Stimulated activated CD4-positive, alpha-beta T cell treated with anti-CD3 and anti-CD28 coated beads, Interleukin-2, amount 100 ng/mL, for 4 hours (primary cell): ENCODE data around the gene CD151.

ENCODE experiments used
- DNase-seq: peaks from one replicate; pipeline ENCODE4 v3.0.0-alpha.2; 2020; ENCODE audit warnings: low read depth

Gene CD151

GRCh38 chr11:858053-858761, 25.5 kb downstream of the CD151 start:
- DNase-seq = no peak

DNA sequence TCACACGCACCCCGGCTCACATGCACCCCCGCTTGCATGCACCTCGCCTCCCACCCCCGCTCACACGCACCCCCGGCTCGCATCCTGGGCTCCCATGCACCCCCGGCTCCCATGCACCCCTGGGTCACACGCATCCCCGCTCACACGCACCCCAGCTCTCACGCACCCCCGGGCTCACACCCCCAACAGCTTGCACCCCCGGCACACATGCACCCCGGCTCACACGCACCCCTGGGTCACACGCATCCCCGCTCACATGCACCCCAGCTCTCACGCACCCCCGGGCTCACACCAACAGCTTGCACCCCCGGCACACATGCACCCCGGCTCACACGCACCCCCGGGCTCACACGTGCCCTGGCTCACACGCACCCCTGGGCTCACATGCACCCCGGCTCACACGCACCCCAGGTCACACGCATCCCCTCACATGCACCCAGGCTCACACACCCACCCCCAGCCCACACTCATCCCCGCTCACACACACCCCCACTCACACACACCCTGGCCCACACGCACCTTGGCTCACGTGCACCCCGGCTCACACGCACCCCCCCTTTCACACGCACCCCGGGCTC, 26.1 kb downstream of the CD151 start:
- no peak for DNase-seq

GRCh38 chr11:859394-860131, 26.8 kb downstream of the CD151 start:
- DNase-seq = no peak

GRCh38 chr11:860234-861104, 27.7 kb downstream of the CD151 start:
- DNase-seq = no peak

- no peak for DNase-seq
These were observed 28.3 kb downstream of the CD151 start for GRCh38 chr11:861105-861479.

DNA sequence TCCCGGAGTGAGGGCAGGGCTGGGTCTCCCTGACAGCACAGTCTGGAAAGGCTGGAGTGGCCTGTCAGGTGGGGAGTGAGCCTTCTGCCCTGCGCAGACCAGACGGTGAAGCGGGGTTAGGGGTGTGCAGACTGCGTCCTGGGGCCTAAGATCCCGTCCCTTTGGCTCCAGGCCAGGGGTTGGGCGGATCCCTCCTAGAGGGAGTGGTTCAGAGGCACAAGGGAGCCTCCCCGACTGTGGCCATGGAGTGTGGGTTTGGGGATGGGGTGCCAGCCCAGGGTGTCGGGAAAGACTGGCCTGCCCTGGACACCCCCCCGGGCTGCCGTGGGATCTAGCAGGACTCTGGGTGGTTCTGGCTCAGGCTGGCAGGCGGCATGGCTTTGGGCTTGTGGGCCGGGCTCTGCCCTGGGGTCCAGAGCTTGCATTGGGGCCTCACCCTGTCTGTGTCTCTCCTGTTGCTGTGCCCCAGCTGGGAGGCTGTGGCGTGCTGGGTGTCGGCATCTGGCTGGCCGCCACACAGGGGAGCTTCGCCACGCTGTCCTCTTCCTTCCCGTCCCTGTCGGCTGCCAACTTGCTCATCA, 29.4 kb downstream of the CD151 start:
- no peak for DNase-seq

GRCh38 chr11:862696-863022, 29.9 kb downstream of the CD151 start:
- no peak for DNase-seq

DNA sequence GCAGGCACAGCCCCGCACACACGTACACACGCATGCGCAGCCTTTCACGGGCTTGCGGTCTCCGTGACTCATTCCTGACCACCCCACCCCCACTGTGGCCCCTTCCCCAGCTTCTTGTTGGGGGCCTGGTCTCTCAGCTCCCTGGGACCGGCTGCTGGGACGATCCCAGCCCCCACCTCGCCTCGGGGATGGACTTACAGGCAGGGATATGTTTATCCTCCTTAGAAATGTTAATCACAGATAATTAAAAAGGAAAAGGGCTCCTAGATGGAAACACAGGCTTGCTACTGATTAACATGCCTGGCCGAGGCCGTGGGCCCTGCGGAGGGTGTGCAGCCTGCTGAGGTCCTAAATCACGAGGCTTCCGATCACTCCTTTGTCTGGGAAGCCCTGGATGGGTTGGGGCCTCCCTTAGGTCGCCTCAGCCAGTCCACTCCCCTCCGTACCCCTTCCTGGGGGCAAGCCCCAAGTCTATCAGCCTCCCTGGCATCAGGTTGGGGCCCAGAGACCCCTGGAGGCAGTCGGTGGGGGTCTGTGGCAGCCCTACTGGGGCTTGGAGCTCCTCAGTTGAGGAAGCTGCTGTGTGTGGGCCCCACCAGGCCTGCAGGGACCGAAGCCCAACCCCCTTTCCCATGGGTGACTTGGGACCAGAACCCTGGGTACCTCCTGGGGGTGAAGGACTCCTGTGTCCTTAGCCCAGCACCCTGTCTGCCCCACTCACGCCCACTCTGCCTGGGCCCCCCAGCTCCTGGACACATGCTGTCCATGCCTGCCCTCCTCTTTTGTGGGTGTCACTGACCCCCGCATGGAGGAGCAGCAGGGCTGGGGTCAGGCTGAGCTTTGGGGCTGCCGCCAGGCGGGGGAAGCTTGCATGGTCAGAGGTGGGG, 30.5 kb downstream of the CD151 start:
- DNase-seq = no peak

- no peak for DNase-seq
These were observed 31.4 kb downstream of the CD151 start for GRCh38 chr11:863910-864827.

DNA sequence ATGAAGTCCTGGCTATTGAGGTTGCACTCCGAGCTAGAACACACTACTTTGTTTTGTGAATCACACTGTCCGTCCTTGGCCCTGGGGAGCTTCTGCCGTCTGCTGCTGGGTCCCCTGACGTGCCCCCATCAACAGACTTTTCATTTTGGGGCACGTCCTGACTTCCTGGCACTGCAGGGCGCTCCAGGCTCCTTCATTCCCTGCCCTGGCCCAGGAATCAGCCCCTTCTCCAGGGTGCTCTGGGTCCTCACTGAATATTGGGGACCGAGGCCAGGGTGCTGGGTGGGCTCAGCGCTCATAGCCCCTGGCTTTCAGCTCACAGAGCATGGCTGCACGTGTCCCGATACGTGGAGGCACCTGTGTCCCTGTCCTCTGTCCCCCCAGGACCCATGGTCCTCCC, 32.1 kb downstream of the CD151 start:
- DNase-seq = no peak

- DNase-seq = no peak
These were observed 33.0 kb downstream of the CD151 start for GRCh38 chr11:865462-866430.

GRCh38 chr11:866481-866880, 33.7 kb downstream of the CD151 start:
- no peak for DNase-seq

DNA sequence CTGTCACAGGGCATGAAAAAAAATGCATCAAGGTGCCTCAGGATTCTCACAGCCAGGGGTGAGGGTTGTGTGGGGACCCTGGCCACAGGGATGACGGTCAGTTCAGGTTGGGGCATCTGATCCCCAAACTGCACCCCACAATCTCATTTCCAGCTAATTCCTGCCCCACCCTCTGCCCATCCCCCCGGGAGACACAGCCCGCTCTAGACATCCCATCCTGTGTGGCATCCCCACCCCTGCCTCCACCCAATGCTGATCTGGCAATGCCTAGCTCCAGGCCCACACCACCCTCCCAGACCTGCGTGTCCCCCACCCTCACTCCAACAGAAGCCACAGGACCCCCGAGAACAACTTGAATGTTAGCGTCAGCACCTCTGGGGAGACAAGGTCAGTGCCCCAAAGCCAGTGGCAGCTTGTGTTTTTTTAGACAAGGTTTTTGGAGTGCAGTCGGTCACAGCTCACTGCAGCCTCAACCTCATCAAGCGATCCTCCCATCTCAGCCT, 35.2 kb downstream of the CD151 start:
- no peak for DNase-seq

GRCh38 chr11:868394-868793, 35.6 kb downstream of the CD151 start:
- DNase-seq = no peak

DNA sequence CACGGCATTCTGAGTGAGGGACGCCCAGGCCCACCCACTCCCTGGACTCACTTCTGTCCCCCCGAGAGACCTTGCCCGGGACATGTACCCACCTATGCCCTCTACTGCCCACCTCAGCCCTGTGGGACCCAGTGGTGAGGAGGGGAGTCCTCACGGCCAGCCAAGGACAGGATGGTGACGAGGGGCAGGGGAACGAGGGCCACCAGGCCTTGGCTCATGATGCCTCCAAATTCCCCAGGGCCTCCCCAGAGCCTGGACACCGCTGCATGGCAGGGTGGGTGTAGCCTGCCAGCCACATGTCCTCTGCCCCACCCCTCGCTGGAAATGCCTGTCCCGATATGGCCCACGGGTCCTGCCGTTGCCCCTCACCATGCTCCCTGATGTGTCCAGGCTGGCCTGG, 36.0 kb downstream of the CD151 start:
- no peak for DNase-seq

GRCh38 chr11:869399-870126, 36.8 kb downstream of the CD151 start:
- DNase-seq = no peak

- no peak for DNase-seq
These were observed 37.3 kb downstream of the CD151 start for GRCh38 chr11:870127-870413.

DNA sequence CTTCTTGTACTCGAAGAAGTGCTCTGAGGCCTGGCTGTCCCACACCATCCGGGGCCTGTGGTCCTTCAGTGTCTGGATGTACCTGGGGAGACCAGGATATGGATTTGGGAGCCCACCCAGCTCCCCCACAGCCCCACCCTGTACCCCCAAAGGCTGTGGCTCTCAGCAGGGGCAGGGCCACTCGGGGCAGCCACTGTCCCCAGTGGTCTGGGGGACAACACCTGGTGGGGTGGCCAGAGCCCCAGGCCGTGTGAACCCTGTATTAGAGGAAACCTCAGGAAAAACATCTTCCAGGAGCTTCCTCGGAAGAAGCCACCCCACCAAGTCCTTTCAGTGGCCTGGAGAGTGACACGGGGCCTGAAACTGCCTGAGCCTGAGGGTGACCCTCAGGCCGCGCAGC, 37.7 kb downstream of the CD151 start:
- no peak for DNase-seq
